A549 (cell line): ENCODE results near the gene SLC25A25.

Experiments used
- CHD2 ChIP-seq: fragments of 150-350 bp; IDR thresholded peaks from 2 replicates; pipeline ENCODE4 v1.6.1; 2014; ENCODE audit warnings: low read length; ENCODE audit not compliant: partially characterized antibody
- CTCF ChIP-seq: fragments of >200 bp; sonication (Bioruptor Twin); formaldehyde crosslinking; IDR thresholded peaks from 3 replicates; pipeline ENCODE4 v1.5.1; 2016
- EHMT2 ChIP-seq: fragments of 200-600 bp; sonication (generic); IDR thresholded peaks from 2 replicates; pipeline ENCODE4 v1.6.1; 2016; ENCODE audit warnings: antibody characterized with exemption, low read depth, mild to moderate bottlenecking, moderate library complexity
- EP300 ChIP-seq, 2 experiments: fragments of >200 bp; sonication (Bioruptor Twin); formaldehyde crosslinking; IDR thresholded peaks; 2 replicates in 1 of 2; 3 replicates in 1 of 2; pipeline ENCODE4 v1.6.1; 2016 to 2017
- ESRRA ChIP-seq: fragments of 150-350 bp; IDR thresholded peaks from 2 replicates; pipeline ENCODE4 v1.6.1; 2014; ENCODE audit warnings: mild to moderate bottlenecking, low read length, borderline replicate concordance
- FOSL2 ChIP-seq, 2 experiments: fragments of 450-650 bp in 1 of 2; fragments of >200 bp in 1 of 2; sonication (Bioruptor Twin) in 1 of 2; formaldehyde crosslinking; IDR thresholded peaks; 2 replicates each; pipeline versions ENCODE4 v1.5.0 to v1.6.1; 2016 to 2020; ENCODE audit warnings: mild to moderate bottlenecking in 1 of 2, moderate library complexity in 1 of 2
- MYC ChIP-seq: IDR thresholded peaks from 2 replicates; pipeline ENCODE4 v1.6.1; 2012; ENCODE audit warnings: mild to moderate bottlenecking, inconsistent platforms, low read length, improper control_type of control experiment, borderline replicate concordance
- PBX3 ChIP-seq: IDR thresholded peaks from 2 replicates; pipeline ENCODE4 v1.6.1; 2012
- POLR2A ChIP-seq: IDR thresholded peaks from 2 replicates; pipeline ENCODE4 v1.6.1; 2012; ENCODE audit warnings: mild to moderate bottlenecking, low read length
- RARB ChIP-seq: fragments of 250-450 bp; sonication (Bioruptor Pico); IDR thresholded peaks from 2 replicates; pipeline ENCODE4 v1.8.0; 2021; ENCODE audit warnings: mild to moderate bottlenecking, moderate library complexity
- REST ChIP-seq: fragments of 200-600 bp; sonication (generic); IDR thresholded peaks from 2 replicates; pipeline ENCODE4 v1.6.1; 2016; ENCODE audit warnings: antibody characterized with exemption, mild to moderate bottlenecking, moderate library complexity

GRCh38 chr9:128106181-128106939 lies 38.3 kb downstream of the SLC25A25 start:
- TF ChIP-seq CTCF (no peak), PBX3 (no peak), EP300 (IDR thresholded peaks at IDR 0.05) (no peak), MYC (no peak), EHMT2 (no peak), RARB (CRISPR knock-in tag) (no peak), CHD2 (no peak), ESRRA (no peak), REST (no peak), POLR2A (no peak), FOSL2 (IDR thresholded peaks at IDR 0.05) (no peak), FOSL2 (CRISPR knock-in tag; IDR thresholded peaks at IDR 0.05) (no peak)
